ENCODE measurements around the gene ICAM3. TPM values are rescaled to one million over a fixed set of nuclear protein-coding genes. Genes with fewer than 3 reads are reported as not detected.

The ICAM3 gene
- total and polyA plus RNA-seq, 2 experiments from 2014 or later, result 5.2 to 16.8 TPM

DNA sequence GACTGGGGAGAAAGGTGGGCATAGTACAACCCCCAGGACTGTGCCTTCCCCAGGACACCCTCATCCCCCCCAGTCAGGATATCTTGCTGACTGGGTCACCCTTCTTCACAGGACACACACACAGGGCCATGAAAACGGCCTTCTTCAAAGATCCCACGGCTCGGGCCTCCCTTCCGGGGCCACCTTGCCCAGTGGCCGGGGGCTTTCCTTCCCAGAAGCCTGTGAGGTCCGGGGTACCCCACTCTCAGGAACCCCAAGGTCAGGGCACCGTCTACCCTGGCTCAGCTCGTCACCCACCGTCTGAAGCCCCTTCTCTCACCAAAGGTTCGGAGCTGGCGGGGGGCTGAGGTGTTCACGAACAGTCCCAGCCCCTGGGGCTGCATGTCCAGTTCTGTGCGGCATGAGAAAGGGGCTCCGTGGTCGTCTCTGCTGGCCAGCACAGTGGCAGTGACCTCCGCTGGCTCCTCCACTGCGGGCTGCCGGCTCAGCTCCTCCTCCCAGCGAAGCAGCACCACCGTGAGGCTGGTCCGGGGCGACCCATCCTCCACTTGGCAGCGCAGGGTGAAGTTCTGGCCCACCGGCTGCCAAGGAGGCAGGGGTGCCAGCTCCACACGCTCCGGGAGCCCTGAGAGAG is 4.0 kb downstream of the ICAM3 start:
- Histone ChIP-seq H3K9me2 (replicated peaks; ENCODE audit: insufficient read depth) (no peaks in the 10 kb centered on the region), H4K20me1 (ENCODE audit: insufficient read depth, poor library complexity, severe bottlenecking) (peaks cover 17% of the 10 kb centered on the region), H3K4me1 (ENCODE audit: insufficient read depth) (peaks cover 8% of the 10 kb centered on the region), H3K27me3 (no peaks in the 10 kb centered on the region), H3K79me2 (peaks cover 22% of the 10 kb centered on the region), H2AFZ (peak overlapping the region; percentile 23), H3K4me2 (peak overlapping the region; percentile 95), H3K4me3 (no peak overlapping the region), H3K27ac (no peak overlapping the region), H3K36me3 (replicated peaks; ENCODE audit: insufficient read depth, low read depth) (no peaks in the 10 kb centered on the region), H3K9me3 (ENCODE audit: low read depth) (no peaks in the 10 kb centered on the region)
- WGBS (ENCODE audit: low lambda C conversion rate, missing lambda C conversion rate), result 73% methylated on average over 26 of the region's 26 CpGs
- TF ChIP-seq, protein P1, sequence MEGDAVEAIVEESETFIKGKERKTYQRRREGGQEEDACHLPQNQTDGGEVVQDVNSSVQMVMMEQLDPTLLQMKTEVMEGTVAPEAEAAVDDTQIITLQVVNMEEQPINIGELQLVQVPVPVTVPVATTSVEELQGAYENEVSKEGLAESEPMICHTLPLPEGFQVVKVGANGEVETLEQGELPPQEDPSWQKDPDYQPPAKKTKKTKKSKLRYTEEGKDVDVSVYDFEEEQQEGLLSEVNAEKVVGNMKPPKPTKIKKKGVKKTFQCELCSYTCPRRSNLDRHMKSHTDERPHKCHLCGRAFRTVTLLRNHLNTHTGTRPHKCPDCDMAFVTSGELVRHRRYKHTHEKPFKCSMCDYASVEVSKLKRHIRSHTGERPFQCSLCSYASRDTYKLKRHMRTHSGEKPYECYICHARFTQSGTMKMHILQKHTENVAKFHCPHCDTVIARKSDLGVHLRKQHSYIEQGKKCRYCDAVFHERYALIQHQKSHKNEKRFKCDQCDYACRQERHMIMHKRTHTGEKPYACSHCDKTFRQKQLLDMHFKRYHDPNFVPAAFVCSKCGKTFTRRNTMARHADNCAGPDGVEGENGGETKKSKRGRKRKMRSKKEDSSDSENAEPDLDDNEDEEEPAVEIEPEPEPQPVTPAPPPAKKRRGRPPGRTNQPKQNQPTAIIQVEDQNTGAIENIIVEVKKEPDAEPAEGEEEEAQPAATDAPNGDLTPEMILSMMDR (IDR thresholded peaks at IDR 0.05; ENCODE audit: poor library complexity), result no peak
- TF ChIP-seq EZH2 (IDR thresholded peaks at IDR 0.05; ENCODE audit: borderline replicate concordance) (no peak), EZH2phosphoT487 (IDR thresholded peaks at IDR 0.05; ENCODE audit: low read depth, severe bottlenecking, unreplicated experiment) (no peak)
- DNase-seq (ENCODE audit: low spot score), result no peak

DNA sequence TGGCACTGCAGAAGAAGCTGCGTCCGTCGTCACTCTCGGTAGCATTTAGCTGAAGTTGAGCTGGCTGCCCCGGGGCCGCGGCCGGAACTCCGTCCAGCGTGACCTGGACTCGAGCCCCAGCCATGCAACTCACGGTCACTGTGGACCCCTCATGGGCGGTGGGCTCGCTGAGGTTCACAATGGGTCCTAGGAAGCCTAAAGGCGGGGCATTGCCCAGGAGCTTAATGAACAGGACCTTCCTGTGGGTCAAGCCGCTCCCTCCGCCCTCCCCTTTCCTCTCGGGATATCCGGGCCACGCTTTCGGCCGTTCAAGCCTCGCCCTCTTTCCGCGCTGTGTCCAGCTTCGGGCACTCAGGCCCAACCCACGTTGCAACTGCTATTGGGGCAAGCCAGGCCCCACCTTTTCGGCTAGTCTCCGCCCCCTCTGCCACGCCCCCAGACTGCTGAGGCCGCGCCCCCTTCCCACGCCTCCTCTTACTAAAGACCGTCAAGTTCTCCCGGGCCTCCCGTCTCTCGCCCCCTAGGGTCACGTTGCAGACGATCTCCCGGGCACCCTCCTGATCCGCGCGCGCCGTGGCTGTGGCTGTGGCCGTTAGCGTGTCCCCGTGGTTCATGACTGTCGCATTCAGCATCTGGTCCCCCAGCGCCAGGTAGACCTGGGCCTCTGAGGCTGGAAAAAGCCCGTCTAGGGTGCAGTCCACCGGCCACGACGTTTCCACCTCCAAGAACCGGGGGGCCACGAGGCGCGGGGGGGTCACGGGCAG is 4.7 kb downstream of the ICAM3 start:
- Histone ChIP-seq H3K4me3 (peak overlapping the region; percentile 38), H3K36me3 (replicated peaks; ENCODE audit: insufficient read depth, low read depth) (no peaks in the 10 kb centered on the region), H3K9me3 (ENCODE audit: low read depth) (no peaks in the 10 kb centered on the region), H3K9me2 (replicated peaks; ENCODE audit: insufficient read depth) (no peaks in the 10 kb centered on the region), H4K20me1 (ENCODE audit: insufficient read depth, poor library complexity, severe bottlenecking) (peaks cover 22% of the 10 kb centered on the region), H3K27ac (peak overlapping the region; percentile 63), H3K79me2 (peaks cover 29% of the 10 kb centered on the region), H3K27me3 (no peaks in the 10 kb centered on the region), H3K4me2 (peak overlapping the region; percentile 95), H2AFZ (peak overlapping the region; percentile 23), H3K4me1 (ENCODE audit: insufficient read depth) (peaks cover 8% of the 10 kb centered on the region)
- DNase-seq (ENCODE audit: low spot score), result peak; percentile 96
- 9% methylated on average over 35 of the region's 59 CpGs for WGBS (ENCODE audit: low lambda C conversion rate, missing lambda C conversion rate)
- TF ChIP-seq EZH2phosphoT487 (IDR thresholded peaks at IDR 0.05; ENCODE audit: low read depth, severe bottlenecking, unreplicated experiment) (no peak), EZH2 (IDR thresholded peaks at IDR 0.05; ENCODE audit: borderline replicate concordance) (no peak)
- TF ChIP-seq, protein P1 (IDR thresholded peaks at IDR 0.05; ENCODE audit: poor library complexity), result no peak

DNA sequence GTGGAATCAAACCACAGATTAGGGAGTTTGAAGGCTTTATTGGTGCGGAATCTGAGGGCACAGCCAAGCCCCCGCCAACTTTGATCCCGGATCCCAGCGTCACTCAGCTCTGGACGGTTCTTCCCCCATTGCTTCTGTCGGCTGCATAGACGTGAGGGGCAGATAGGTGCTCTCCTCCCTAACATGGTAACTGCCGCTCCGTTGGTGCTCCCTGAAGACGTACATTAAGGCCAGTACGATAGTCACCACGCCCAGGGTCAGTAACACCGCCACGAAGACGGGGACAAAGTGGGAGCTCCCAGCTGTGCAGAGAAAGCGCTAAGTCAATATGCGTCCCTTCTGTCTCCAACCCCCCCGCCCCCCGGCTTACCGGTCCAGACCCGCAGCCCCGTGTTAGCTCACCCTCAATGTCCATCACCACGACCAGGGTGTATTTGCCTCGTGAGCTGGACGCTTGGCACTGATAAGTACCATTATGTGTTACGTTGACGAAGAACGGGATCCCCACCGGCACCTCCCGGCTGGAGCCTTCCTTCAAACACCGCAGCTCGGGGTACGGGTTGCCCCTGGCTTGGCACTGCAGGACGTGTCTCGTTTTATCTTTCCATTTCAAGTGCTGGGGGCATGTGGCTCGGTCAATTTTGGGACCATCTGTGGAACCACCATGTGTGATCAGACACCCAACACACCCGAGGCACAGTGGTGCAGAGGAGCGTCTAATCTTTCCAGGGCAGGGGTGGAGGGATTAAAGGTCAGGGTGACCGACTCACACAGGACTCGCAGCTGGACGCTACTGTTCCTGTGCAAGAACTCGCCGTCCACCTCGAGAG is 5.5 kb downstream of the ICAM3 start:
- peak overlapping the region; percentile 63 for H3K27ac ChIP-seq
- peak overlapping the region; percentile 27 for H2AFZ ChIP-seq
- H4K20me1 ChIP-seq (ENCODE audit: insufficient read depth, poor library complexity, severe bottlenecking), result peaks cover 22% of the 10 kb centered on the region
- H3K9me2 ChIP-seq (replicated peaks; ENCODE audit: insufficient read depth), result no peaks in the 10 kb centered on the region
- H3K4me3 ChIP-seq, result peak overlapping the region; percentile 38
- H3K4me1 ChIP-seq (ENCODE audit: insufficient read depth), result peaks cover 8% of the 10 kb centered on the region
- no peaks in the 10 kb centered on the region for H3K9me3 ChIP-seq (ENCODE audit: low read depth)
- DNase-seq (ENCODE audit: low spot score), result peak; percentile 38
- H3K36me3 ChIP-seq (replicated peaks; ENCODE audit: insufficient read depth, low read depth), result no peaks in the 10 kb centered on the region
- no peaks in the 10 kb centered on the region for H3K27me3 ChIP-seq
- 4% methylated on average over 43 of the region's 44 CpGs for WGBS (ENCODE audit: low lambda C conversion rate, missing lambda C conversion rate)
- no peak for TF ChIP-seq EZH2phosphoT487 (IDR thresholded peaks at IDR 0.05; ENCODE audit: low read depth, severe bottlenecking, unreplicated experiment)
- no peak for TF ChIP-seq EZH2 (IDR thresholded peaks at IDR 0.05; ENCODE audit: borderline replicate concordance)
- TF ChIP-seq, protein P1 (IDR thresholded peaks at IDR 0.05; ENCODE audit: poor library complexity), result no peak
- peaks cover 37% of the 10 kb centered on the region for H3K79me2 ChIP-seq
- H3K4me2 ChIP-seq, result peak overlapping the region; percentile 95

Data from hepatocyte (in vitro differentiated cells).